ENCODE results near the gene CDC42BPA. TPM values are rescaled to one million over a fixed set of nuclear protein-coding genes. Genes with fewer than 3 reads are reported as not detected.

CDC42BPA gene
- total RNA-seq, 1 experiment from 2014 or later = 11.8 TPM

- DNase-seq (ENCODE audit: low read depth) = peak; percentile 11
- in situ Hi-C loops (cut with HindIII; ENCODE audit: low pct_unique_long_range_greater_than_20kb, low sequenced_read_pairs) = no loop called here
Observed at GRCh38 chr1:226974544-226975258, 343.6 kb downstream of the CDC42BPA start.

- no peak for DNase-seq (ENCODE audit: low read depth)
- in situ Hi-C loops (cut with HindIII; ENCODE audit: low pct_unique_long_range_greater_than_20kb, low sequenced_read_pairs) = no loop called here
Observed at GRCh38 chr1:226973898-226974543, 344.3 kb downstream of the CDC42BPA start.

- DNase-seq (ENCODE audit: low read depth) = no peak
- in situ Hi-C loops (cut with HindIII; ENCODE audit: low pct_unique_long_range_greater_than_20kb, low sequenced_read_pairs) = no loop called here
Observed at GRCh38 chr1:226973371-226973897, 344.9 kb downstream of the CDC42BPA start.

- in situ Hi-C loops (cut with HindIII; ENCODE audit: low pct_unique_long_range_greater_than_20kb, low sequenced_read_pairs) = no loop called here
- DNase-seq (ENCODE audit: low read depth) = no peak
Observed at GRCh38 chr1:226972931-226973330, 345.4 kb downstream of the CDC42BPA start.

- in situ Hi-C loops (cut with HindIII; ENCODE audit: low pct_unique_long_range_greater_than_20kb, low sequenced_read_pairs) = no loop called here
Observed at GRCh38 chr1:226971765-226972164, 346.5 kb downstream of the CDC42BPA start.

GRCh38 chr1:226967665-226968064 lies 350.6 kb downstream of the CDC42BPA start:
- in situ Hi-C loops (cut with HindIII; ENCODE audit: low pct_unique_long_range_greater_than_20kb, low sequenced_read_pairs) = no loop called here
- no peak for DNase-seq (ENCODE audit: low read depth)

More at GRCh38 chr1:226971765-226972164, 346.5 kb downstream of the CDC42BPA start:
- DNase-seq (ENCODE audit: low read depth) = peak; percentile 4

GRCh38 chr1:226966683-226967082 lies 351.6 kb downstream of the CDC42BPA start:
- no peak for DNase-seq (ENCODE audit: low read depth)
- in situ Hi-C loops (cut with HindIII; ENCODE audit: low pct_unique_long_range_greater_than_20kb, low sequenced_read_pairs) = no loop called here

GRCh38 chr1:226965581-226966440 lies 352.5 kb downstream of the CDC42BPA start:
- DNase-seq (ENCODE audit: low read depth) = no peak
- in situ Hi-C loops (cut with HindIII; ENCODE audit: low pct_unique_long_range_greater_than_20kb, low sequenced_read_pairs) = no loop called here

- in situ Hi-C loops (cut with HindIII; ENCODE audit: low pct_unique_long_range_greater_than_20kb, low sequenced_read_pairs) = no loop called here
- no peak for DNase-seq (ENCODE audit: low read depth)
Observed at GRCh38 chr1:226964611-226965486, 353.4 kb downstream of the CDC42BPA start.

GRCh38 chr1:226964068-226964425 lies 354.2 kb downstream of the CDC42BPA start:
- no peak for DNase-seq (ENCODE audit: low read depth)
- in situ Hi-C loops (cut with HindIII; ENCODE audit: low pct_unique_long_range_greater_than_20kb, low sequenced_read_pairs) = no loop called here

- DNase-seq (ENCODE audit: low read depth) = no peak
- in situ Hi-C loops (cut with HindIII; ENCODE audit: low pct_unique_long_range_greater_than_20kb, low sequenced_read_pairs) = no loop called here
Observed at GRCh38 chr1:226962421-226963391, 355.6 kb downstream of the CDC42BPA start.

- DNase-seq (ENCODE audit: low read depth) = no peak
- in situ Hi-C loops (cut with HindIII; ENCODE audit: low pct_unique_long_range_greater_than_20kb, low sequenced_read_pairs) = no loop called here
Observed at GRCh38 chr1:226960944-226961765, 357.1 kb downstream of the CDC42BPA start.

- in situ Hi-C loops (cut with HindIII; ENCODE audit: low pct_unique_long_range_greater_than_20kb, low sequenced_read_pairs) = no loop called here
Observed at GRCh38 chr1:226960256-226960655, 358.0 kb downstream of the CDC42BPA start.

GRCh38 chr1:226958300-226958699 lies 360.0 kb downstream of the CDC42BPA start:
- in situ Hi-C loops (cut with HindIII; ENCODE audit: low pct_unique_long_range_greater_than_20kb, low sequenced_read_pairs) = no loop called here
- DNase-seq (ENCODE audit: low read depth) = no peak

More at GRCh38 chr1:226960256-226960655, 358.0 kb downstream of the CDC42BPA start:
- no peak for DNase-seq (ENCODE audit: low read depth)

GRCh38 chr1:226957714-226958113 lies 360.6 kb downstream of the CDC42BPA start:
- in situ Hi-C loops (cut with HindIII; ENCODE audit: low pct_unique_long_range_greater_than_20kb, low sequenced_read_pairs) = no loop called here
- no peak for DNase-seq (ENCODE audit: low read depth)
